Keratinocyte (primary cell): ENCODE results near the gene FATE1. TPM values are rescaled to one million over a fixed set of nuclear protein-coding genes. Genes with fewer than 3 reads are reported as not detected.

Experiments used
- DNase-seq: peaks from one replicate; pipeline ENCODE4 v3.0.0-alpha.2; 2011; ENCODE audit warnings: low read depth, missing footprints, low spot score
- FAIRE-seq: peaks from 2 replicates; lab custom pipeline; 2011; peaks lifted over from hg19 to GRCh38; lab: Jason Lieb, UNC
- H2AFZ ChIP-seq: 2 replicates; pipeline ENCODE4 v1.6.0; 2012; ENCODE audit warnings: low read length, control low read depth, inconsistent platforms; ENCODE audit not compliant: control insufficient read depth
- H3K27ac ChIP-seq: 2 replicates; pipeline ENCODE4 v1.5.1; 2011; ENCODE audit warnings: low read length; ENCODE audit not compliant: control insufficient read depth, insufficient read depth
- H3K27me3 ChIP-seq: 3 replicates; pipeline ENCODE4 v1.6.0; 2011; ENCODE audit warnings: low read length; ENCODE audit not compliant: control insufficient read depth, insufficient read depth; ENCODE audit errors: extremely low read depth
- H3K36me3 ChIP-seq, 2 experiments: 2 replicates in 1 of 2; 3 replicates in 1 of 2; pipeline ENCODE4 v1.5.1; 2011; ENCODE audit warnings: low read length in 2 of 2, mild to moderate bottlenecking in 1 of 2; ENCODE audit not compliant: control insufficient read depth in 2 of 2, insufficient read depth in 2 of 2; ENCODE audit errors: extremely low read depth in 1 of 2
- H3K4me1 ChIP-seq: 3 replicates; pipeline ENCODE4 v1.5.1; 2011; ENCODE audit warnings: low read length; ENCODE audit not compliant: control insufficient read depth, insufficient read depth; ENCODE audit errors: extremely low read depth
- H3K4me2 ChIP-seq: 3 replicates; pipeline ENCODE4 v1.6.0; 2011; ENCODE audit warnings: low read depth, low read length; ENCODE audit not compliant: control insufficient read depth, insufficient read depth; ENCODE audit errors: extremely low read depth
- H3K4me3 ChIP-seq, 3 experiments: fragments of 200-600 bp in 1 of 3; sonication (generic) in 1 of 3; 2 replicates in 2 of 3; 3 replicates in 1 of 3; pipeline ENCODE4 v1.5.1; 2011 to 2016; ENCODE audit warnings: low read length in 3 of 3, mild to moderate bottlenecking in 3 of 3, control low read depth in 2 of 3, inconsistent platforms in 1 of 3, low read depth in 1 of 3, mixed read lengths in 1 of 3, mixed run types in 1 of 3, moderate library complexity in 1 of 3; ENCODE audit not compliant: control insufficient read depth in 2 of 3, insufficient read depth in 2 of 3; ENCODE audit errors: extremely low read depth in 1 of 3
- H3K79me2 ChIP-seq: 2 replicates; pipeline ENCODE4 v1.6.0; 2012; ENCODE audit warnings: low read length; ENCODE audit not compliant: control insufficient read depth, insufficient read depth
- H3K9ac ChIP-seq: 3 replicates; pipeline ENCODE4 v1.6.0; 2011; ENCODE audit warnings: low read length; ENCODE audit not compliant: control insufficient read depth, insufficient read depth; ENCODE audit errors: extremely low read depth
- H3K9me1 ChIP-seq: 3 replicates; pipeline ENCODE4 v1.6.0; 2011; ENCODE audit warnings: low read length; ENCODE audit not compliant: control insufficient read depth, insufficient read depth; ENCODE audit errors: extremely low read depth
- H3K9me3 ChIP-seq: 2 replicates; pipeline ENCODE4 v1.5.1; 2012; ENCODE audit warnings: low read depth, low read length; ENCODE audit not compliant: control insufficient read depth
- H4K20me1 ChIP-seq: 3 replicates; pipeline ENCODE4 v1.6.0; 2011; ENCODE audit warnings: low read length; ENCODE audit not compliant: control insufficient read depth, insufficient read depth; ENCODE audit errors: extremely low read depth
- EZH2 ChIP-seq: IDR thresholded peaks from one replicate; pipeline ENCODE4 v1.6.1; 2012; ENCODE audit warnings: inconsistent platforms, mild to moderate bottlenecking, low read length, moderate library complexity
- dilution Hi-C: fragments of 300-500 bp; cut with MboI; formaldehyde crosslinking; loops from one replicate; pipeline ENCODE4 v1.7.0; 2020; ENCODE audit warnings: low sequenced_read_pairs; ENCODE audit not compliant: extremely low pct_ligation_motif_present
- polyA plus RNA-seq, 5 experiments: library from polyadenylated mRNA; depleted of rRNA in 3 of 5; stranded (reverse) in 3 of 5; stranded (forward) in 1 of 5; unstranded in 1 of 5; fragments of >200 nt; gene quantifications; 1 replicate in 1 of 5; 2 replicates in 3 of 5; 3 replicates in 1 of 5; pipeline versions ENCODE4 v1.2.1 to v1.2.3, GENCODE V29; 2011 to 2012; ENCODE audit warnings: missing spikeins in 2 of 5, low read depth in 1 of 5, low replicate concordance in 1 of 5
- TF ChIP-seq, protein P1 (sequence below), 3 experiments: IDR thresholded peaks in 1 of 3; conservative IDR thresholded peaks in 1 of 3; optimal IDR thresholded peaks in 1 of 3; 2 replicates in 2 of 3; 3 replicates in 1 of 3; pipeline versions ENCODE3 to v1.5.1; 2011; ENCODE audit warnings: low read length in 3 of 3, mild to moderate bottlenecking in 3 of 3, moderate library complexity in 2 of 3, control low read depth in 1 of 3, inconsistent platforms in 1 of 3; ENCODE audit not compliant: insufficient read depth in 2 of 3; ENCODE audit errors: extremely low read depth in 1 of 3

The FATE1 gene
- polyA plus RNA-seq, 1 donor (not counting 4 experiments of a cell fraction or from before 2014, with no cell fraction given): not detected

DNA sequence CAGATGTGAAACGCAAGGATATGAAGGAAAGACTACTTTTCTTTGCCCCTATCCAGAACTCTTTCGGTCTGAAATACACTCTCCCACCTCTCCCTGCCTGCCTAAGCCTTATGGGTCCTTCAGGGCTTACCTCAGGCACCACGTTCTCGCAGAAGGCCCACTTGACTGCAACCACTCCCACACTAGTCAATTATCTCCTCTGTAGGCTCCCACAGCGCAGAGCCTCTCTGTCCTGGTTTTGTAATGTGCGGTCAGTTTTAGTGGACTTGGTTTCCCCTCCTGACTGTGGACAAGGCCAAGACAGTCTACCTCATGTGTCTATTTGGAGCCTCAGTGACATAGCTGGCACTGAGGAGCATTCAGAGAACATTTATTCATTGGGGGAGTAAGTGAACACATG lies 29.8 kb downstream of the FATE1 start:
- Histone ChIP-seq H3K9me1 (no peaks in the 10 kb centered on the region), H4K20me1 (no peaks in the 10 kb centered on the region), H3K27ac (no peak overlapping the region), H3K27me3 (no peaks in the 10 kb centered on the region), H2AFZ (no peak overlapping the region), H3K4me3 (no peak overlapping the region), H3K79me2 (no peaks in the 10 kb centered on the region), H3K4me2 (no peak overlapping the region), H3K4me1 (no peaks in the 10 kb centered on the region), H3K9me3 (no peaks in the 10 kb centered on the region), H3K9ac (no peak overlapping the region), H3K36me3 (no peaks in the 10 kb centered on the region)
- no peak for TF ChIP-seq EZH2
- TF ChIP-seq, protein P1, sequence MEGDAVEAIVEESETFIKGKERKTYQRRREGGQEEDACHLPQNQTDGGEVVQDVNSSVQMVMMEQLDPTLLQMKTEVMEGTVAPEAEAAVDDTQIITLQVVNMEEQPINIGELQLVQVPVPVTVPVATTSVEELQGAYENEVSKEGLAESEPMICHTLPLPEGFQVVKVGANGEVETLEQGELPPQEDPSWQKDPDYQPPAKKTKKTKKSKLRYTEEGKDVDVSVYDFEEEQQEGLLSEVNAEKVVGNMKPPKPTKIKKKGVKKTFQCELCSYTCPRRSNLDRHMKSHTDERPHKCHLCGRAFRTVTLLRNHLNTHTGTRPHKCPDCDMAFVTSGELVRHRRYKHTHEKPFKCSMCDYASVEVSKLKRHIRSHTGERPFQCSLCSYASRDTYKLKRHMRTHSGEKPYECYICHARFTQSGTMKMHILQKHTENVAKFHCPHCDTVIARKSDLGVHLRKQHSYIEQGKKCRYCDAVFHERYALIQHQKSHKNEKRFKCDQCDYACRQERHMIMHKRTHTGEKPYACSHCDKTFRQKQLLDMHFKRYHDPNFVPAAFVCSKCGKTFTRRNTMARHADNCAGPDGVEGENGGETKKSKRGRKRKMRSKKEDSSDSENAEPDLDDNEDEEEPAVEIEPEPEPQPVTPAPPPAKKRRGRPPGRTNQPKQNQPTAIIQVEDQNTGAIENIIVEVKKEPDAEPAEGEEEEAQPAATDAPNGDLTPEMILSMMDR (optimal IDR thresholded peaks at IDR 0.05 in 1 of 3, IDR thresholded peaks at IDR 0.05 in 1 of 3, conservative IDR thresholded peaks at IDR 0.05 in 1 of 3; ENCODE audit: extremely low read depth in 1 of 3, insufficient read depth in 2 of 3, low read length in 3 of 3): no peak
- dilution Hi-C loops: loop anchor here (25.0 kb wide), 1 partner anchor 892 kb away; the partner anchor contains the start of gene GABRQ
- FAIRE-seq (no peak), DNase-seq (no peak)

DNA sequence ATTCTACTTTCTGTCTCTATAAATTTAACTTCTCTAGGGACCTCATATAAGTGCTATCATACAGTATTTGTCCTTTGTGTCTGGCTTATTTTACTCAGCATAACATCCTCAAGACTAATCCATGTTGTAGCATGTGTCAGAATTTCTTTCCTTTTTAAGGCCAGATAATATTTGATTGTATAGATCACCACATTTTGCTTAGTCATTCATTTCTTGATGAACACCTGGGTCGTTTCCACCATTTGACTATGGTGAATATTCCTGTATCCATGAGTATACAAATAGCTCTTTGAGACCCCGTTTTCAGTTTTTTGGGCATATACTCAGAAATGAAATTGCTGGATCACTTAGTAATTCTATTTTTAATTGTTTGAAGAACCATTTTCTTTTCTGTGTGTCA lies 30.7 kb downstream of the FATE1 start:
- FAIRE-seq: no peak
- Histone ChIP-seq H3K4me3 (no peak overlapping the region), H3K9me3 (no peaks in the 10 kb centered on the region), H3K79me2 (no peaks in the 10 kb centered on the region), H3K9ac (no peak overlapping the region), H3K36me3 (no peaks in the 10 kb centered on the region), H3K9me1 (no peaks in the 10 kb centered on the region), H3K4me1 (no peaks in the 10 kb centered on the region), H4K20me1 (no peaks in the 10 kb centered on the region), H3K27ac (no peak overlapping the region), H3K4me2 (no peak overlapping the region), H2AFZ (no peak overlapping the region), H3K27me3 (no peaks in the 10 kb centered on the region)
- TF ChIP-seq EZH2: no peak
- dilution Hi-C loops: loop anchor here (25.0 kb wide), 1 partner anchor 891 kb away; the partner anchor contains the start of gene GABRQ
- no peak for DNase-seq

DNA sequence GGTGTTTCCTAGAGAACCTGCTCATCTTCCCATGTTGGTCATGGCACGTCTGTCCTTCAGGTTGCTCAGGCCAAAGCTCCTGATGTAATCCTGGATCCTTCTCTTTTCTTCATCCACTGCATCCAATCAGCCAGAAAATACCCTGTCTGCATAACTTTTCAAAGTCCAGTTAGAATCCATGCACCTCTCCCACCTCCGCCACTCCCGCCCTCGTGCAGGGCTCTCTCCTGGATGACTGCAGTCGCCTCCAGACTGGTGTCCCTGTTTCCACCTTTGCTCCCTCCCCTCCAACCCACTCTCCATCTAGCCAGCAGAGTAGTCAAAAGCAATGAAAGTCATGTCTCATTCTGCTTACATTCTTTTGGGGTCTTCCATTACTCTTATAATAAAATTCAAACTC lies 34.7 kb downstream of the FATE1 start:
- TF ChIP-seq, protein P1 (optimal IDR thresholded peaks at IDR 0.05 in 1 of 3, IDR thresholded peaks at IDR 0.05 in 1 of 3, conservative IDR thresholded peaks at IDR 0.05 in 1 of 3; ENCODE audit: extremely low read depth in 1 of 3, insufficient read depth in 2 of 3, low read length in 3 of 3): no peak
- TF ChIP-seq EZH2: no peak
- no peak for FAIRE-seq
- dilution Hi-C loops: no loop called here

More for the DNA sequence above, 34.7 kb downstream of the FATE1 start:
- H3K9me1 ChIP-seq: no peaks in the 10 kb centered on the region
- no peak overlapping the region for H3K4me2 ChIP-seq
- no peaks in the 10 kb centered on the region for H3K36me3 ChIP-seq
- H3K27ac ChIP-seq: no peak overlapping the region
- H2AFZ ChIP-seq: no peak overlapping the region
- no peaks in the 10 kb centered on the region for H4K20me1 ChIP-seq
- H3K9ac ChIP-seq: no peak overlapping the region
- no peak overlapping the region for H3K4me3 ChIP-seq
- DNase-seq: no peak
- peaks cover 4% of the 10 kb centered on the region for H3K4me1 ChIP-seq
- no peaks in the 10 kb centered on the region for H3K79me2 ChIP-seq
- H3K27me3 ChIP-seq: no peaks in the 10 kb centered on the region
- H3K9me3 ChIP-seq: peaks cover 2% of the 10 kb centered on the region
